ENCODE measurements around the gene SCRT2.

SCRT2 gene

DNA sequence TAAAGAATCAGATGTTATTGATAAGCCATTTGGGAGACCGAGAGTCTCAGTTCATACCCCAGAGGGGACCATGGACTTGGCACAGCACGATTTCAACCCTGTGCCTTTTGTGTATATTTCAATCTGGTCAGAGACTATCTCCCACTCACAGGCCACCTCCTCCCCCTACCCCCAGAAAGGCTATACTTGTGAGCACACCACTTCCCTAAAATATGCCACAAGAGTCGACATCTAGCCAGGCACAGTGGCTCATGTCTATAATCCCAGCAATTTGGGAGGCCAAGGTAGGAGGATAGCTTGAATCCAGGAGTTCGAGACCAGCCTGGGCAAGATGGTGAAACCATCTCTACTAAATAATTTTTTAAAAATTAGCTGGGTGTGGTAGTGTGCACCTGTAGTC, 51.9 kb downstream of the SCRT2 start:
- DNase-seq (ENCODE audit: low read depth), result no peak
- no peak overlapping the region for H3K4me3 ChIP-seq (ENCODE audit: low read length)
- TF ChIP-seq, protein P1, sequence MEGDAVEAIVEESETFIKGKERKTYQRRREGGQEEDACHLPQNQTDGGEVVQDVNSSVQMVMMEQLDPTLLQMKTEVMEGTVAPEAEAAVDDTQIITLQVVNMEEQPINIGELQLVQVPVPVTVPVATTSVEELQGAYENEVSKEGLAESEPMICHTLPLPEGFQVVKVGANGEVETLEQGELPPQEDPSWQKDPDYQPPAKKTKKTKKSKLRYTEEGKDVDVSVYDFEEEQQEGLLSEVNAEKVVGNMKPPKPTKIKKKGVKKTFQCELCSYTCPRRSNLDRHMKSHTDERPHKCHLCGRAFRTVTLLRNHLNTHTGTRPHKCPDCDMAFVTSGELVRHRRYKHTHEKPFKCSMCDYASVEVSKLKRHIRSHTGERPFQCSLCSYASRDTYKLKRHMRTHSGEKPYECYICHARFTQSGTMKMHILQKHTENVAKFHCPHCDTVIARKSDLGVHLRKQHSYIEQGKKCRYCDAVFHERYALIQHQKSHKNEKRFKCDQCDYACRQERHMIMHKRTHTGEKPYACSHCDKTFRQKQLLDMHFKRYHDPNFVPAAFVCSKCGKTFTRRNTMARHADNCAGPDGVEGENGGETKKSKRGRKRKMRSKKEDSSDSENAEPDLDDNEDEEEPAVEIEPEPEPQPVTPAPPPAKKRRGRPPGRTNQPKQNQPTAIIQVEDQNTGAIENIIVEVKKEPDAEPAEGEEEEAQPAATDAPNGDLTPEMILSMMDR (IDR thresholded peaks at IDR 0.05; ENCODE audit: insufficient read depth, low read depth, low read length, missing control alignments), result no peak

DNA sequence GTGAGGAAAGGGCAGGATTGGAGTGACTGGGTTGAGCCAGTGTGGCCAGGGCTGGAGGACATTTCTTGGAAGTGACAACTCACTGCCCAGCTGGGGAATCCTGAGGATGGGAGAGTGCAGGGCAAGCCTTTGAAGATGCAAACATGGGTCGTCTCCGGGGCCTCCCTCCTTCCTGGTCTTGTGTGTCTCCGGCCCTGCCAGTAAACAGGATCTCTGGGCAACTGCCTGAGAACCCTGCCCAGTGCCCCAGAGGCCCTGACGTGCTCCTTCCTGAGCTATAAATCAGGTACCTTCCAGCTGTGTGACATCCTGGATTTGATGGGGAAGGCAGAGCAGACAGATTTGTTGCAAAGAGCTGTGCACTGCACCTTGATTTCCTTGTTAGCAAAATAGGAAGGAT, 52.6 kb downstream of the SCRT2 start:
- no peak overlapping the region for H3K4me3 ChIP-seq (ENCODE audit: low read length)
- no peak for DNase-seq (ENCODE audit: low read depth)
- TF ChIP-seq, protein P1 (IDR thresholded peaks at IDR 0.05; ENCODE audit: insufficient read depth, low read depth, low read length, missing control alignments), result no peak

DNA sequence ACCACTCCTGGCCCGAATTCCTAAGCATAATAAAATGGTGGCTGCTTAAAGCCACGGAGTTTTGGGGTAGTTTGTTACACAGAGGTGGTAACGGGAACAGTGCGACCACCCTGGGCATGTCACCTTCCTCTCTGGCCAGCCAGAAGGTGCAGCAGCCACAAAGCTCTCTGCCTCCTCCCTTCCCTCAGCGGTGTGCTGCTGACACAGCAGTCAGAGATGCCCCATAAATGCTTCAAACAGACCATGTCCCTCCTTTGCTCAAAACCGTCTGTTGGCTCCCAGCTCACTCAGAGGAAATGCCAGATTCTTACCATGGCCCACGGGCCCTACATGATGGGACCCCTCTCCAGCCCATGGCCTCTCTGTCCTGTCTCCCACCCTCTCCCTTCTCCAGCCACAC, 53.4 kb downstream of the SCRT2 start:
- TF ChIP-seq, protein P1 (IDR thresholded peaks at IDR 0.05; ENCODE audit: insufficient read depth, low read depth, low read length, missing control alignments), result no peak
- no peak overlapping the region for H3K4me3 ChIP-seq (ENCODE audit: low read length)
- no peak for DNase-seq (ENCODE audit: low read depth)

DNA sequence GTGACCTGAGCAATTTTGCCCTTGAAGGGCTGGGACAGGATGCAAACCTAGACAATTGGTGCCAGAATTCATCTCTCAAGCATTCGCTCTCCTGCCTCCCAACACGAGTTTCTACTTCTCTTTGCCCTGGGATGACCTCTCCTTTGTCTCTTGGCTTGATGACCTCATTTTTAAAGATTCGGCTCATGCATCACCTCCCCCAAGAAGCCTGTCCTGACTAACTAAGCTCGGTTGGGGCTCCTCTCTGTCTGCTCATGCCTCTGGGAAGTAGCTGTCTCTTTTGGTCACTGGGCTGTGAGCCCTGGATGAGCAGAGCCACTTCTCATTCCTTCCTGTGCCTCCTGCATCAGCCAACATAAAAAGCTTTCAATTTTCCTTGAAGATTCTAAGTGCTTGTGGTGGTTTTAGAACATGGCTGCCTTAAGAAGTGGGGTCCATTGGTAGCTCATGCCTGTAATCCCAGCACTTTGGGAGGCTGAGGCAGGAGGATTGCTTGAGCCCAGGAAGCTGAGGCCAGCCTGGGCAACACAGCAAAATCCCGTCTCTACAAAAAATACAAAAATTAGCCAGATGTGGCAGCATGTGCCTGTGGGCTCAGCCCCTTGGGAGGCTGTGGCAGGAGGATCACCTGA, 54.4 kb downstream of the SCRT2 start:
- H3K4me3 ChIP-seq (ENCODE audit: low read length), result no peak overlapping the region
- peak; percentile 47 for DNase-seq (ENCODE audit: low read depth)
- TF ChIP-seq, protein P1 (IDR thresholded peaks at IDR 0.05; ENCODE audit: insufficient read depth, low read depth, low read length, missing control alignments), result no peak

- no peak overlapping the region for H3K4me3 ChIP-seq (ENCODE audit: low read length)
- no peak for DNase-seq (ENCODE audit: low read depth)
Observed at GRCh38 chr20:620246-620645, 55.4 kb downstream of the SCRT2 start.

DNA sequence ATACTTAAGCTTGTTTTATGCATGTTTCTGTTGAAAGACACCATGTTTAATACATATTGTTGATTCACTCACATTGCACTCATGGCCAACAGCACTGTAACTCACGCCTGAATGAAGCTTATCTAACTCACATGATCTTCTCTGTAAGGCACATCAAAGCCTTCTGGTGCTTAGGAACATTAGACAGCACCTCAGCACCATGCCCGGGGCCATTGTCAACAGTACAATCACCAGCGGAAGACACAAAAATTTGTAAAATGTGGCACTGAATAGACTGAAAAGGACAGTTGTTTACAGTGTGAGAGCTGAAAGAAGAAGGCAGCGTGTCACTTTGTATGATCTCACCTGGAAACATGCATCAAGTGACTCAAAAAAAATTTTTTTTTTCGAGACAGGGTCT, 56.6 kb downstream of the SCRT2 start:
- no peak overlapping the region for H3K4me3 ChIP-seq (ENCODE audit: low read length)
- TF ChIP-seq, protein P1 (IDR thresholded peaks at IDR 0.05; ENCODE audit: insufficient read depth, low read depth, low read length, missing control alignments), result no peak
- no peak for DNase-seq (ENCODE audit: low read depth)

More at GRCh38 chr20:620246-620645, 55.4 kb downstream of the SCRT2 start:
- TF ChIP-seq, protein P1 (IDR thresholded peaks at IDR 0.05; ENCODE audit: insufficient read depth, low read depth, low read length, missing control alignments), result no peak
